ENCODE measurements around the gene SPRY1. TPM values are rescaled to one million over a fixed set of nuclear protein-coding genes. Genes with fewer than 3 reads are reported as not detected.

Gene SPRY1
- 0.58 and 2.4 TPM in 2 replicates for polyA plus RNA-seq
- 2.9 and 3.7 TPM in 2 replicates for polyA minus RNA-seq

- H3K4me3 ChIP-seq (ENCODE audit: low read length): peak within 1 kb of the TSS; percentile 73
- no peaks in the 10 kb centered on the region for H4K20me1 ChIP-seq (ENCODE audit: insufficient read depth)
- peak within 1 kb of the TSS; percentile 38 for H3K27ac ChIP-seq (ENCODE audit: low read length)
- peak; percentile 46 for TF ChIP-seq POLR2AphosphoS5 (IDR thresholded peaks at IDR 0.05)
- TF ChIP-seq MXI1 (conservative IDR thresholded peaks at IDR 0.05; ENCODE audit: poor library complexity, severe bottlenecking): no peak
- no peaks in the 10 kb centered on the region for H3K36me3 ChIP-seq (ENCODE audit: insufficient read depth, low read length)
- H3K4me2 ChIP-seq (ENCODE audit: low read length): peak within 1 kb of the TSS; percentile 20
- H3K9me2 ChIP-seq (ENCODE audit: insufficient read depth, low read length): no peaks in the 10 kb centered on the region
- H3F3A ChIP-seq (ENCODE audit: insufficient read depth, low read length, poor library complexity, severe bottlenecking): peaks cover 9% of the 10 kb centered on the region
- peaks cover 12% of the 10 kb centered on the region for H3K27me3 ChIP-seq (ENCODE audit: insufficient read depth, low read depth, low read length)
- H3K9me3 ChIP-seq (ENCODE audit: low read length): no peaks in the 10 kb centered on the region
- peaks cover 22% of the 10 kb centered on the region for H3K79me2 ChIP-seq (replicated peaks; ENCODE audit: insufficient read depth, low read length)
- H2AFZ ChIP-seq (ENCODE audit: low read depth, low read length): peak within 1 kb of the TSS; percentile 29
- peak within 1 kb of the TSS; percentile 61 for H3K9ac ChIP-seq (ENCODE audit: low read length)
Observed at GRCh38 chr4:123396307-123397143, at the start of gene SPRY1. SPRY1 (plus strand) TSS chr4:123396795; CDS start chr4:123401592, 4,797 bp downstream.

- no peak overlapping the region for H3K4me3 ChIP-seq (ENCODE audit: low read length)
- no peak overlapping the region for H3K27ac ChIP-seq (ENCODE audit: low read length)
- no peaks in the 10 kb centered on the region for H4K20me1 ChIP-seq (ENCODE audit: insufficient read depth)
- no peak overlapping the region for H3K9ac ChIP-seq (ENCODE audit: low read length)
- H3K9me2 ChIP-seq (ENCODE audit: insufficient read depth, low read length): no peaks in the 10 kb centered on the region
- H3K79me2 ChIP-seq (replicated peaks; ENCODE audit: insufficient read depth, low read length): no peaks in the 10 kb centered on the region
- H3F3A ChIP-seq (ENCODE audit: insufficient read depth, low read length, poor library complexity, severe bottlenecking): no peaks in the 10 kb centered on the region
- no peak overlapping the region for H2AFZ ChIP-seq (ENCODE audit: low read depth, low read length)
- H3K36me3 ChIP-seq (ENCODE audit: insufficient read depth, low read length): no peaks in the 10 kb centered on the region
- H3K4me2 ChIP-seq (ENCODE audit: low read length): no peak overlapping the region
- H3K9me3 ChIP-seq (ENCODE audit: low read length): no peaks in the 10 kb centered on the region
- TF ChIP-seq RAD21 (conservative IDR thresholded peaks at IDR 0.05): no peak
- TF ChIP-seq EP300 (conservative IDR thresholded peaks at IDR 0.05; ENCODE audit: poor library complexity, severe bottlenecking): no peak
- TF ChIP-seq MXI1 (conservative IDR thresholded peaks at IDR 0.05; ENCODE audit: poor library complexity, severe bottlenecking): no peak
- no peak for TF ChIP-seq SMC3 (conservative IDR thresholded peaks at IDR 0.05; ENCODE audit: poor library complexity)
- TF ChIP-seq TAF1 (IDR thresholded peaks at IDR 0.05; ENCODE audit: low read depth): no peak
- TF ChIP-seq EZH2 (IDR thresholded peaks at IDR 0.05; ENCODE audit: borderline replicate concordance, insufficient read depth, low read length, poor library complexity, severe bottlenecking): no peak
- no peak for TF ChIP-seq POLR2AphosphoS5 (IDR thresholded peaks at IDR 0.05)
- no peak for TF ChIP-seq CTCF (IDR thresholded peaks at IDR 0.05; ENCODE audit: poor library complexity, severe bottlenecking)
- no peak for TF ChIP-seq REST (IDR thresholded peaks at IDR 0.05; ENCODE audit: borderline replicate concordance)
- H3K27me3 ChIP-seq (ENCODE audit: insufficient read depth, low read depth, low read length): no peaks in the 10 kb centered on the region
Observed at GRCh38 chr4:123346951-123347350, 49.6 kb upstream of the SPRY1 start.
